ENCODE results near the gene SGSM2. TPM values are rescaled to one million over a fixed set of nuclear protein-coding genes. Genes with fewer than 3 reads are reported as not detected.

Gene SGSM2
- total RNA-seq, 1 experiment from 2014 or later, result 49.0 TPM

- BruUV-seq (replicated peaks), result no TSS peak
- DNase-seq (ENCODE audit: low read depth, low spot score), result no peak
- intact Hi-C loops (cut with micrococcal nuclease; ENCODE audit: unreplicated experiment) (no loop called here), in situ Hi-C loops (cut with HindIII; ENCODE audit: low pct_unique_long_range_greater_than_20kb, low sequenced_read_pairs) (no loop called here)
- Histone ChIP-seq H3K27ac (ENCODE audit: low read length) (peak overlapping the region; percentile 69), H3K4me1 (ENCODE audit: control insufficient read depth, insufficient read depth, low read length) (peaks cover 27% of the 10 kb centered on the region), H3K4me3 (ENCODE audit: low read depth in 2 of 2, low read length in 2 of 2) (peak overlapping the region; percentile 80 to 89), H3K27me3 (ENCODE audit: control insufficient read depth, insufficient read depth, low read length) (no peaks in the 10 kb centered on the region), H3K36me3 (ENCODE audit: control insufficient read depth, insufficient read depth, low read length) (no peaks in the 10 kb centered on the region), H3K9me3 (ENCODE audit: control insufficient read depth, insufficient read depth, low read depth, low read length) (no peaks in the 10 kb centered on the region)
- POLR2A ChIA-PET, result interaction anchor here (1.3 kb wide), 1 partner anchor 8 kb away, joined by 5 read pairs; no protein-coding TSS in a partner anchor
- ATAC-seq, result peak; percentile 67
- no peak for TF ChIP-seq TCF7L2 (IDR thresholded peaks at IDR 0.05; ENCODE audit: low read depth, low read length)
- peak; percentile 38; the same call in 1 of the 2 replicates for TF ChIP-seq POLR2AphosphoS5 (IDR thresholded peaks at IDR 0.05; ENCODE audit: low read depth, low read length)
- TF ChIP-seq SIN3A (IDR thresholded peaks at IDR 0.05; ENCODE audit: borderline replicate concordance, insufficient read depth, low read depth, low read length), result 0 out of 2 replicates have a peak, but pooled peaks have one; percentile 47
- TF ChIP-seq REST (IDR thresholded peaks at IDR 0.05; ENCODE audit: insufficient read depth in 1 of 2, low read depth in 2 of 2, low read length in 1 of 2), result no peak
- TF ChIP-seq CTCF (IDR thresholded peaks at IDR 0.05), result no peak
- CTCF ChIA-PET, result interaction anchor here (1.1 kb wide), 1 partner anchor 16 kb away, joined by 3 read pairs; no protein-coding TSS in a partner anchor
Observed at GRCh38 chr17:2399572-2400473, 62.5 kb downstream of the SGSM2 start.

- DNase-seq (ENCODE audit: low read depth, low spot score) (no peak), ATAC-seq (no peak)
- TSS peak; percentile 85 for BruUV-seq (replicated peaks)
- intact Hi-C loops (cut with micrococcal nuclease; ENCODE audit: unreplicated experiment), result no loop called here
- Histone ChIP-seq H3K4me3 (ENCODE audit: low read depth in 2 of 2, low read length in 2 of 2) (peak overlapping the region; percentile 80 to 89), H3K9me3 (ENCODE audit: control insufficient read depth, insufficient read depth, low read depth, low read length) (no peaks in the 10 kb centered on the region), H3K27me3 (ENCODE audit: control insufficient read depth, insufficient read depth, low read length) (no peaks in the 10 kb centered on the region), H3K27ac (ENCODE audit: low read length) (peak overlapping the region; percentile 69), H3K36me3 (ENCODE audit: control insufficient read depth, insufficient read depth, low read length) (no peaks in the 10 kb centered on the region), H3K4me1 (ENCODE audit: control insufficient read depth, insufficient read depth, low read length) (peaks cover 26% of the 10 kb centered on the region)
- in situ Hi-C loops (cut with HindIII; ENCODE audit: low pct_unique_long_range_greater_than_20kb, low sequenced_read_pairs), result no loop called here
- CTCF ChIA-PET, result no interaction called here
- POLR2A ChIA-PET, result interaction anchor here (1.3 kb wide), 1 partner anchor 9 kb away, joined by 5 read pairs; no protein-coding TSS in a partner anchor
- no peak for TF ChIP-seq REST (IDR thresholded peaks at IDR 0.05; ENCODE audit: insufficient read depth in 1 of 2, low read depth in 2 of 2, low read length in 1 of 2)
Observed at GRCh38 chr17:2400474-2400866, 63.2 kb downstream of the SGSM2 start.
